HG03196 (cell line): ENCODE data around the gene ATL3.
"Not testable (repeated sequence)": the region's sequence is repeated elsewhere in the genome, so short reads cannot be mapped to it uniquely, and the experiment has no call there.

Experiments used
- ATAC-seq: cut with Tn5 transposase; IDR thresholded peaks from one replicate; pipeline ENCODE4 v1.9.1; 2021; ENCODE audit not compliant: unreplicated experiment

The ATL3 gene

DNA sequence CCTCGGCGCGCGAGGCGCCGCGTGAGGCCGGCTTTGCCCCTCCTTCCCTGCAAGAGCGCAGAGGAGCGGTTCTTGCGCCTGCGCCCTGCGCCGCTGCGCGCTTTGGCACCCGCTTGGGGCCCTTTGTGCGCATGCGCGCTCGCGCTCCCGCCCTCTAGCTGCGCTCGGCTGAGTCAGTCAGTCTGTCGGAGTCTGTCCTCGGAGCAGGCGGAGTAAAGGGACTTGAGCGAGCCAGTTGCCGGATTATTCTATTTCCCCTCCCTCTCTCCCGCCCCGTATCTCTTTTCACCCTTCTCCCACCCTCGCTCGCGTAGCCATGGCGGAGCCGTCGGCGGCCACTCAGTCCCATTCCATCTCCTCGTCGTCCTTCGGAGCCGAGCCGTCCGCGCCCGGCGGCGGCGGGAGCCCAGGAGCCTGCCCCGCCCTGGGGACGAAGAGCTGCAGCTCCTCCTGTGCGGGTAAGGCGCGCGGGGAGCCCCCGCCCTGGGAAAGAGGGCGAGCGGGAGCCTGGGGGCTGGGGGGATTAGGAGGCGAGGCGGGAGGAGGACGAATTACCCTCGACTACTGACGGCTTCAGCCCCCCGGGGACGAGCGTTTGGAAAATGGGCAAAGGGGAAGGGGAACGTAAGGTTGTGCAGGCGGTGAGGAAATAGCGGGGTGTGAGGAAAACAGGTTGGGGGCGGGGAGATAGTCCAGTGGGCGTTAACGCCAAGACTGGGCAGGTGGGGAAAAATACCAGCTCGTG, 10.3 kb upstream of the ATL3 start, which contains the start of gene RTN3:
Gene RTN3 (plus strand): TSS at position 180 of the 745 bp plus-strand sequence. CDS start 137 bp downstream, at position 317.
- ATAC-seq = peak; percentile 86

DNA sequence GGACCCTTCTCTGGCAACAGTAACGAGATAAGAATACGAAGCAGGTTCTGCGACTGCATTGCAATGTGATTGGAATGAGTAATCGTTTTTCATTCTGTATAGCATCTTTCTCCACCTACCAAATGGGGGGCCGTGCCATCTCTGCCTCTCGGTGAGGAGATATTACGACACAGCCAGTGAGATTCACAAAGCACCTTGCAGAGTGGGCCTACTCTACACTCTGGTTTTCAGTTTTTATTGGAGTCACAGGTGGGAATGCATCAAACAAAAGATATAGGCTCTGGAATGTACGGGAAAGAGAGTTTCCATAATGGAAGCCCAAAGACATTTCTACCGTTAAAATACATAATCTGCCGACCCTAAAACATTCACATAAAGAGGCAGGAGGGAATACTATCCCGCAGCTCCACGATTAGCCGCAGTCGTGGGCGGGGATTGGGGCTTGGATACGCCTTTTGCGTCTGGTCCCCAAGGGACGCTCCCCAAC, 9.7 kb upstream of the ATL3 start:
- ATAC-seq = no peak

DNA sequence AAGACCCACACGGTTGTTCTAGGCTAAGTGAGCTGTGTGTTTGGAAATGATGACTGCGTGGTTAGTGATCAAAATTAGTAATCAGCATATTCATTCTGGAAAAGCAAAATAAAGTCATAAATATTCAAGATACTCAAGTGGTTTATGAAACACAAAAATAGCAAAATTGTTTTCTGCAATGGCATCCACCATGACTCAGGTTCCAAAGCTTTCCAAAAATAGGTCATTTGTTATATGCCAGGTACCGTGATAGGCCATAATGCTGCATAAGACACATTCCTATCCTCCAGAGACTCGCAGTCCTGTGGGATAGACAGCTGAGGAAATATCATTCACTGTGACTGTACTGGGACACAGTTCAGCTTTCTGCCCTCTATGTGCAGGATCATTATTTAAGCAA, 2.4 kb upstream of the ATL3 start:
- ATAC-seq = no peak

DNA sequence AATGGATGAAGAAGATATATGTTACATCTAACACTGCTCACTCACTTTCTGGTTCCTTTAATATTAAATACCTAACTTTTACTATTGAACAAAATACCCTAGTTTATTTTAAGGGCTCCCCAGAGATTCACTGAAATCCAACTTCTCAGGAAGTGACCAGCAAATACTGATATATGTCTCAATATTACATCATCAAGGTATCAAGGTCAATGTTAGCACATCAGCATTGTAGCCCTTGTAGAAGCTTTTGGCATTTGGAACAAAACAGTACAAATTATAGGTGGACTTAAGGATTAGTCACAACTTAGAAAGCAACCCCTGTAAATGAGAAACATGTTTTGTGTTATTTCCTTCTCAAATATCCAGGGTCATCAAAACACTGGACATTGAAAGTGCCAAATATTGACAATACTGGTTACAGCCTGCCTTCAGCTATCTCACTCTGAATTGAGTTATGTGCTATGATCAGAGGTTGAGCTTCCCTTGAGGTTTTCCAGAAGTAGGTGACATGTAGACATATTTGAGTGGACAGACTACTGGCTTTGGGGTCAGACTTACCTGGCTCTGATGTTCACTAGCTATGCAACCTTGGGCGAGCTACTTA, 1.9 kb upstream of the ATL3 start:
- ATAC-seq = no peak

DNA sequence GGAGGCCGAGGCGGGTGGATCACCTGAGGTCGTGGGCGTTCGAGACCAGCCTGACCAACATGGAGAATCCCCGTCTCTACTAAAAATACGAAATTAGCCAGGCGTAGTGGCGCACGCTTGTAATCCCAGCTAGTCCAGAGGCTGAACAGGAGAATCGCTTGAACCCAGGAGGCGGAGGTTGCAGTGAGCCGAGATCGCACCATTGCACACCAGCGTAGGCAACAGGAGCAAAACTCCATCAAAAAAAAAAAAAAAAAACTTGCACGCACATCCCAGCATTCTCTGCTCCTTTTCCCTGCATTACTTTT, 934 bp upstream of the ATL3 start:
- ATAC-seq = no peak

DNA sequence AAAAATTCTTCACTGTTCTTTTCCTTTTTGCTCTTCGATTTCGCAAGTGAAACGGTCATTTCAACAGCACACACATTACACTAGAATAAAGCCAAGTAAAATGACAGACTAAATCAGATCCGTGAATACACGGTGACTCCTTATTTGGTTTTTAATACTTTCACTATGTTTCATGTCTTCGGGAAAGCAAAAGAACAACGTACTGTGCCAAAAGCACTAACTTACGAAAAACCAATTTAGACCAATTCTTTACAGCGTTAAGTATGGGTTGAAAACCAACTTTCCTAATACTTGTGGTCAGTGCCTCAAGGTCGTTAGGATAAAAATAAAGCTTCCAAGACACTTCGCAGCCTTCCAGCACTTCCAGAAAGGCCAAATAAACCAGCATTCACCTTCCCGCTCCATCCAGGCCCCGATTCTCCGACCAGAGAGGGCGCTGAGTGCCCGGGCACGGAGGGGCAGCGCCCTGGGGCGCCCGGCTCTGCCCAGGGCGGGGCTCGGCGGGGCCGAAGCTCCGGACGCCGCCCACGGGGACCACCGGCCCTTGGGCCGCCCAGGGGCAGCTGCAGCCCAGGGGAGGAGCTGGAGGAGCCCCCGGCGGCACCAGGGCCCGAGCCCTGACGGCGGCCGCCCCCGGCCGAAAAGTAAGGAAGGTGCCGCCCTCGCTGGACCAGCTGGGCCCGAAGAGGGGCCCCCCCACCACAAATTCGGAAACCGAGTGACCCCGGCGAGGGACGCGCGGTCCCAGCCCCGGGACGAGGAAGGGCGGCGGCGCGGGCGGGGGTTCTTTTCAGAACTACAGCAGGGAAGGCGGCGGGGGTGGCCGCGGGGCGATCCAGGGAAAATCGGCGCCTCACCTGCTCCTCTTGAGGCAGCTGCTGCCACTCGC, 499 bp downstream of the ATL3 start:
- ATAC-seq = peak; percentile 53

DNA sequence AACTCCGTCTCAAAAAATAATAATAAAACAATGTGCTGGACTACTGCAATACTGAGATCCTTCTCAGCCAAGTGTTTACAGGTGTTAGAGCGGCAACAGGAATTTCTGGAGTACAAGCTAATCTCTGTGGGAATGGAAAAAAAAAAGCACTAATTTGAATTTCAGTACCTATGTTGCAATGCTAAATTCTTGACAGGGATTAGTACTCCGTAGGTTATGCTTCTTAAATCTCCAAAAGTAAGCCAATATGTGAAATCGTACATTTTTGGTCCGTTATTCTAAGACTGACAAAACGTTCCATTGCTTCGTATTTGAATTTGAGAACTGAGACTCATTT, 1.1 kb downstream of the ATL3 start:
- no peak for ATAC-seq

DNA sequence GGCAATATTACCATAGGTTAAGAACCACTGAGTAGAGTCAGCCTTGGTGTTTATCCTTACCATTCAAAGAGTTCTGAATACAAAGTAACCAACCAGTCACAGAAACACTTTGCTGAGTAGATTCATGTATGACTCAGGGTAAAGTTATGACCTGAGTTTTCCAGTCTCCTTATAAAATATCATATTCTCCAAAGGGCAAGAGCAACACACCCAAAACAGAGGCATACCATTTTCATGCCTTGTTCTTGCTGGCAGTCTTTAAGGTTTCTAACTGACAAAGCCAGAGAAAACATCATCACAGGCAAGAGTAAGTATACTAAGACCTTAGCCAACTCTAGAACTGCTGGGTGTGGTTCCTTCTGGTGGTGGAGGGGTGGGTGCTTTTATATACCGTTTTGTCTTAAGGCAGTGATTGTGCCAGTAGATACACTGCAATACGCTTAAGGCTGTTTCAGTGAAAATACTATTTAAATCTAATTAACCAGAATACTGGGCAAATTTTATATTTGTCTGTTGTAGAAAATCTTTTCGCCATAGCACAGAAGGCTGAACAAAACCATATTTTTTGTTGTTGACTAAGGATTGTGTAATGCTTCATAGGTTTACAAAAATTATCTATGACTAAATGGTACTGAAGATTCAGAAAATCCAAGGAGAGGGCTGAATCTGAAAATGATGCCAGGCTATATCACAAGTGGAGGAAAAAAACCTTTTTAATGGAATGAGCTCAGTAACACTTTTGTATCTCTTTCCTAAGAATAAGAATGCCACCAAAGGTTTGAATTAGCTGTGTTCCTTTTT, 3.0 kb downstream of the ATL3 start:
- ATAC-seq = no peak

DNA sequence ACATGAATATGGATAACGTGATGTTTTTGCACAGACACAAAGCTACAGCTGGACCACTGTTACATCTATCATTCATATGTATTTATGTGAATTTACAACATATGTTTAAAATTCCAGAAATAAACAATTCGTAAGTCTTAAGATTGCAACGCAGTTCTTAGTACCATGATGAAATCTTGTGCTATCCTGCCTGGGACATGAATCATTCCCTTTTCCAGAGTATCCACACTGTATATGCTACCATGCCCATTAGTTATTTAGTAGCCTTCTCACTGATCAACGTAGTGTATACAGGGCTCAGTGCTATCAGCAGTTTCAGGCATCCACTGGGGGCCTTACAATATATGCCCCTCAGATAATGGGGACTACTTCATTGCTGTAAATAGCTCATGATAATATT, 4.3 kb downstream of the ATL3 start:
- ATAC-seq = no peak

DNA sequence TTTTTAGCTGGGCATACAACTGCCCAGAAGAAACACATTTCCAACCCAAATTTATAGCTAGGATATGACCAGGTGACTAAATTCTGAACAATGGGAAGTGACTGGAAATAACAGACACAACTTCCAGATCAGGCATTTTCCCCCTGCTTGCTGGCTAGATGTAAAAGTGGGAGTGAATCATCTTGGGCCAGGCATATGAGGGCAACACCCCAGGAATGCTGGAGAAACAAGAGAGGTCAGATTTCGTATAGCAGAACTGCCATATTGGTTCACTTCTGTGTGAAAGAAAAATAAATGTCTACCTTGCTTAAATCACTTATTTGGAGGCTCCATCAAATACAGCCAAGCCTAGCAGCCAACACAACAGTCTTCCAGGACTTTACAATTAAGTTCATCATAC, 7.4 kb downstream of the ATL3 start:
- ATAC-seq = no peak

DNA sequence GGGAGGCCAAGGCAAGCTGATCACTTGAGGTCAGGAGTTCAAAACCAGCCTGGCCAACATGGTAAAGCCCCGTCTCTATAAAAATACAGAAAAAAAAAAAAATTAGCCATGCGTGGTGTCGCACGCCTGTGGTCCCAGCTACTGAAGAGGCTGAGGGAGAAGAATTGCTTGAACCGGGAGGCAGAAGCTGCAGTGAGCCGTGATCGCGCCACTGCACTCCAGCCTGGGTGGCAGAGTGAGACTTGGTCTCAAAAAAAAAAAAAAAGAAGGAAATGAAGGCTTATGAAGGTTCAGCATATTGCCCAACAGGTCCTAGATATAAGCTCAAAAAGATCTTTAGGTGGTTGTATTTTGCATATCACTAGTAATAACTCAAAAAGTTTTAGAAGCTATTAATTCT, 10.2 kb downstream of the ATL3 start:
- no peak for ATAC-seq

DNA sequence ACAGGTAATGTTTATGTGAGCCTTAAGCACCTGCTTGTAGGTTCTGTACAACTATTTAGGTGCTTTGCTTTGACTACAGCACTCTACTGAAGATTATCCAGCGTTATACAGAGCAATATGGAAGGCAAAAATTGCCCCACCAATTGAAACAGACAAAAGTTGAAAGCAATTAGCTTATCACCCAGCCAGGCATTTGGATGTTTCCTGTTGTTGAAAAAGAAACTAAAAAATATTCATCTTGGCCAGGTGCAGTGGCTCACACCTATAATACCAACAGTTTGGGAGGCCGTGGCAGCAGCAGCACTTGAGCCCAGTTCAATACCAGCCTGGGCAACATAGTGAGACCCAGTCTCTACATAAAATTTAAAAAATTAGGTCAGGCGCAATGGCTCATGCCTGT, 18.5 kb downstream of the ATL3 start:
- ATAC-seq = no peak

DNA sequence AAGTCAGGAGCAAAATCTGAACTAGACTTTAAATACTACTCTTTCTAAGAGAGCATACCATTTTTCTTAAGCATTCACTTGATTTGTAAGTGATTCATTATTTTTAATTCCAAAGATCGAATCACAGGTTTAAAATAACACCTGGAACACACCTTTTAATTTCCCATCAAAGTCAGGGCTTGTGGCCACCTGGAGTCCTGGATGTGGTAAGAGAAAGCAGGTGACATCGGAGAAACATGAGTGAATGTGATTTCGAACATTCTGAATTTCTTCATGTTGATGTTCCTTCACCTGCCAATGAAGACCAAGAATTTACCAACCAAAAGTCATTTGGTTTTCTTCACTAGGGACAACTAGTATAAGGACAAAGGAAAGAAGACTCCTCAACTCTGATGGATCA, 28.0 kb downstream of the ATL3 start:
- ATAC-seq = no peak

DNA sequence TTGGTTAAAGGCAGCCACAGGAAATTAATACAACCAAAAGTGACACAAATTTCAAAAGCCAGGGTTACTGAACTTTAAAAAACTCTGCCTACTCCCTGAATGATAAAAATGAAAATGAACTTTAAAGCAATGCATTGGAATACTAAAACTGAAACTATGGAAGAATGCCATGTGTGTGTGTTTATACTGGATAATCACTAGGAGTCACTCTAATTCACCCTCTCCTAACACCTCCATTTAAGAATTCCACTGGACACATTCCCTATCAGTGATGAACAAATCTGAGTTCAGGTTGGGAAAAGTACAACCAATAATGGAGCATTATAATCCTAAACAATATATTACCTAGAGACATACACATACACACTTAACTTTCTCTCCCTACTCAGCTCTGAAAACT, 29.4 kb downstream of the ATL3 start:
- ATAC-seq = no peak

DNA sequence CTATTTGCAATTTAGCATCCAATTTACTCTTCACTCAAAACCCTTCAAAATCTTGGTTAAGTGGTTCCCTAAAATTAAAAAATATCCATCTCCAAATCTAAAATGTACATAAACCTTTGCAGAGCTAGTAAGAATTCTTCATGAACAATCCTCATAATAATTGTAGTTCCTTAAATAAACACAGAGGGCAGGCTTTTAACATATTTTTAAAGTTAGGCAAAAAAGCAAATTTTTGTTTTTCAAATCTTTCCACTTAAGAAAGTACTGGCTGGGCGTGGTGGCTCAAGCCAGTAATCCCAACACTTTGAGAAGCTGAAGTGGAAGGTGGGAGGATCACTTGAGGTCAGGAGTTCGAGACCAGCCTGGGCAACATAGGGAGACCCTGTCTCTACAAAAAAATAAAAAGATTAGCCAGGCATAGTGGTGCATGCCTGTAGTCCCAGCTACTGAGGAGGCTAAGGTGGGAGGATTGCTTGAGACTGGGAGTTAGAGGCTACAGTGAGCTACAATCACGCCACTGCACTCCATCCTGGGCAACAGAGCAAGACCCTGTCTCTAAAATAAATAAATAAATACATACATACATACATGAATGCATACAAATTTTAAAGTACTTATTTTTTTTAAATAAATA, 31.9 kb downstream of the ATL3 start:
- ATAC-seq = no peak

DNA sequence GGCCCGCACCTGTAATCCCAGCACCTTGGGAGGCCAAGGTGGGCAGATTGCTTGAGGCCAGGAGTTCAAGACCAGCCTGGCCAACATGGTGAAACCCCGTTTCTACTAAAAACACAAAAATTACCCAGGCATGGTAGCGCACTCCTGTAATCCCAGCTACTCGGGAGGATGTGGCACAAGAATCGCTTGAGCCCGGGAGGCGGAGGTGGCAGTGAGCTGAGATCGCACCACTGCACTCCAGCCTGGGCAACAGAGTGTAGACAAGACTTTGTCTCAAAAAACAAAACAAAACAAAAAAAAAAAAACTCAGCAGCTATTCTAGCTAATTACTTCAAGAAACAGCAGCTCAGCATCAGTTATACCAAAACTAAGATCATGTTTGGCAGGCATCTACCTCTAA, 32.7 kb downstream of the ATL3 start:
- not testable (repeated sequence) for ATAC-seq

DNA sequence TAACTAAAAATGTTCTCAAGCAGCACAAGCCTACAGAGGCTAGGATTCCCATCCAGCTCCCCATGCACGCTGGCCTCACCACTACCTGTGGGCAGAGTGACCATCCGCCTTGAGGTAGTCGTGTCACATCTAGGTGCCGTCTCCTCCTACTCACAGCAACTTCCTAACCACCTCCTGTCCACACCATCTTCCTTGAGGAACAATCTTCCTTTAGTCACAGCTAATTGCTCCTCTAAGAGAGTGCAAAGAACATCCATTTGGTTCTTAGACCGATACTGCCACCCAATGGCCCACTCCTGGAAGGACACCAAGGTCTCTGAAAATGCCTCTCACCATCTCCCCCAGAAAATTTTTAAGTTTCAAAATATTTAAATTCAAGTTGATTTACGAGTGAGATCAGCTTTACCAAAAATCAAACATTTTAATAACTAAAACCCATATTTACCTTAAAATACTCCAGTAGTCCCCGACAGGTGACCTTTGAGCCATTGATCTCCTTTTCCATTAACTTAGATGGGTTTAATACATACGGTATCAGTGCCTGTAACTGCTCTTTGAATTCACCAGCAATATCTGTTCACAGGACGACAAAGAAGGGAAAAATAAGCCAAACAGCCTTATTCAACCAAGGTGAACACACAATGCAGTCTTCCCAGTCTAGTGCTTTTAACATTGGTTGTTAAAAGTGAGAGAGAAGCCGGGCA, 35.3 kb downstream of the ATL3 start:
- ATAC-seq = no peak

DNA sequence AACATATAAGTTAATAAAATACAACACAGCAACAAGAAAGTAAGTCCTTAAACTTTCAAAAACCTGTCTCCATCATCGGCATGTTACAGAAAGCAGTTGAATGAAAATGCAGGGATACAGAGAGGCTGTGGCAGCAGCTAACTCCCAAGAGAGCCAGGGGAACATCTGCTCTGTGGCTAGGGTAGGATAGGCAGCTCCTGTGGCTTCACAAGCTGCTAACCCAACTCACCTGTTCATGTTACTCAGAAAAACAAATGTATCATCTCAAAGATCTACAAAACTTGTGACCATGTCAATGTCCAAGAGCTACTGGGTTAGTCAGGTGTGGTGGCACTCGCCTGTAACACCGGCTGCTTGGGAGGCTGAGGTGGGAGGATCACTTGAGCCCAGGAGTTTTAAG, 41.8 kb downstream of the ATL3 start:
- no peak for ATAC-seq

DNA sequence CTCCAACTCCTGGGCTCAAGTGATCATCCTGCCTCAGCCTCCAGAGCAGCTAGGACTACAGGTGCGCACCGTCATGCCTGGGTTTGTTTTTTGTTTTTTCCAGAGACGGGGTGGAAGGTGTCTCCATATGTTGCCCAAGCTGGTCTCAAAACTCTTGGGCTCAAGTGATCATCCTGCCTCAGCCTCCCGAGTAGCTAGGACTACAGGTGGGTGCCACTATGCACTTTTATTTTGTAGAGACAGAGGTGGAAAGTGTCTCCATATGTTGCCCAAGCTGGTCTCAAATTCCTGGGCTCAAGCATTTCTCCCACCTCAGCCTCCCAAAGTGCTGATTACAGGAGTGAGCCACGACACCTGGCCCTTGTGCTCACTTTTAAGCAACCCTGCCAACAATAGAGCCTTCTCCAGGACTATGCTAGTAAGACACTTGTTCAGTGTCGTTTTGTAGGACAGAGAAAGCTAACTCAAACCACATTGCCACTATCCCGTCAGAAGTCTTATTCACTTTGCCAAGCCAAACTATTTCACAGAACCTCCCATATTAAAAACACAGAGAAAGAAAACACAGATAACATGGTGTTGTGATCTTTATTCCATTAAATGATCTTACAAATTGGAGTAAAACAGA, 47.5 kb downstream of the ATL3 start:
- no peak for ATAC-seq

DNA sequence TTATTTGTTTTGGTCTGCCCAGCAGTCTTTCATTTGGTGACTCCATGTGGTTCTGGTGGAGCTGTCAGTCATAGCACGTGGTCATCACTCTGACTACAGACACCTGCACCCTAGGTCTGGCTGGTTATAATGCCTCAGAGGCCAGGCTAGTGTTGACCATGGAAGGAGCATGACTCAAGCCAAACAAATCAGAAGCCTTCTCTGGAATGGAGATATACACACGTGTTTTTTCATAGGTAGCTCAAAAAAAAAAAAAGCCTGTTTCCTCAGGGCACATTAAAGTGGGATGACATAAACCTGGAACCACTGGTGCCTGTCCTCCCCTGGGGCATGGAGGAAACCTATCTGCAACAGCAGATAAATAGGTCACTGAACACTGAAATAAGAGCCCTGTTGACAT, 48.9 kb downstream of the ATL3 start:
- ATAC-seq = no peak
